HG02870 (cell line): ENCODE measurements around the gene GNG13.
"Not testable (repeated sequence)": the region's sequence is repeated elsewhere in the genome, so short reads cannot be mapped to it uniquely, and the experiment has no call there.

ENCODE experiments used
- ATAC-seq: cut with Tn5 transposase; IDR thresholded peaks from one replicate; pipeline ENCODE4 v1.9.1; 2021; ENCODE audit warnings: mild to moderate bottlenecking, moderate library complexity; ENCODE audit not compliant: unreplicated experiment

GNG13 gene

GRCh38 chr16:799948-800833, at the start of gene GNG13:
Gene GNG13, minus strand, starts transcription at chr16:800734. Its CDS starts 1,657 bp downstream, at chr16:799077.
- ATAC-seq: no peak

- ATAC-seq: no peak
Observed at GRCh38 chr16:848510-849253, 48.1 kb upstream of the GNG13 start.

- no peak for ATAC-seq
Observed at GRCh38 chr16:847681-848445, 47.3 kb upstream of the GNG13 start.

GRCh38 chr16:847151-847550, 46.6 kb upstream of the GNG13 start:
- no peak for ATAC-seq

DNA sequence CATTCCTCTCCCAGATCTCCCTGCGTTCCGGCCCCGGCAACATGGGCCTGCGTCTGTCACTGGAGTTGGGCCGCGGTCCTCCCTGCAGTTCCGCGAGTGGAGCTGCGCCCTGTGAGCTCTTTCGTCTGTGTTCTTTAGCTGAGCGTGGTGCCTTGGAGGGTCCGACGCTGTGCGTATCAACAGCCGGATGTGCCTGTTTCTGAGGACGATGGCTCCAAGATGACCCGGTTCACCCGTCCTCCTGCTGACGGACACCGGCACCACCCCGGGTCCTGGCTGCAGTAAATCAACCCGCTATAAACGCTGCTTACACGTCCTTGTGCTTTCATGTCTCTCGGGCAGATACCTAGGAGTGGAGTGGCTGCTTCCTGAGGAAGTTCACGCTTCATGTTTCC, 44.8 kb upstream of the GNG13 start:
- no peak for ATAC-seq

DNA sequence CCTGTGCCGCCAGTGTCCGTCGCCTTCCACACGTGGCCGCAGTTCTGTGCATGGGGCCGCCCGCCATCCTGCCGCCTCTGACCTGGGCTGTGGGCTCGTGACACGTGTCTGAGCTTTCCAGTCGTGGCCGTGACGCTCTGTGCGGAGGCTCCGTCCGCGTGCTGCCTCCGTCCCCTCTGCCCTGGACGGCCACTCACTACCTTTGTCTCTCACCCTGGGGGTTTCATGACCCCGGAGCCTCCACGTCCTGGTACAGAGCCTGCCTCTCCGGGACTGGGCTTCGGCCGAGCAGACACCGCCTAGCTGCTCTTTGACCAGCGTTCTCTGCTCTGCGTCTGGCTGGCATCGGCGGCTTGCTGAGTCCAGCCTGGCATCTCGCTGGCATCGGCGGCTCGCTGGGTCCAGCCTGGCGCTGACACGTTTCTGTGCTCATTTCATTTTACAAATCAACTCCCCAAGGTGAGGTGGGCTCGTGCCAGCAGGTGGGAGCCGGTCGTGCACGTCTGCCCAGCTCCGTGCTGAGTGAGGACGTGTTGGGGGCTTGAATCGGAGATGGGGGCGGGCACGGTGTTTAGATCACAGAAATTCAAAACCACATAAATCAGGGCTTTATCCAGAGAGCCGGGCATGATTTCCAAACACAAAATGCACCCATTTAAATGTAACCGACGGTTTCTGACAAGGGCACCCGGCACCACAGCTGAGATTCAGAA, 44.3 kb upstream of the GNG13 start:
- no peak for ATAC-seq

DNA sequence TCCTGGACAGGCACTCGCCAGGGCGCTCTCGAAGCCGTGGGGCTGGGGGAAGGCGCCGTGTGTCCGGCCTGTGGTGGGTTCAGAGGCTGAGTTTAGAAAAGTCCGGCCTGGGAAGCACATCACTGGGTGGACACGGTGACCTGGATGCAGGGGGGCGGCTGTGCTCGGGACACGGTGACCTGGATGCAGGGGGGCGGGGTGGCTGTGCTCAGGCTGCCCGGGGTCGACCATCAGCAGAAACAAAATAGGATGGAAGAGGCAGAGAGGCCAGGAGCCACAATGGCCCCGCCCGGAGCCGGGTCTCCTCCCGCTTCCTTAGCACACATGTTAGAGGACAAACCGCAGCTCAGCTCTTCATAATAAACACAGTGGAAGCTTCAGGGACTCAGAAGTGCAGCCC, 43.2 kb upstream of the GNG13 start:
- no peak for ATAC-seq

DNA sequence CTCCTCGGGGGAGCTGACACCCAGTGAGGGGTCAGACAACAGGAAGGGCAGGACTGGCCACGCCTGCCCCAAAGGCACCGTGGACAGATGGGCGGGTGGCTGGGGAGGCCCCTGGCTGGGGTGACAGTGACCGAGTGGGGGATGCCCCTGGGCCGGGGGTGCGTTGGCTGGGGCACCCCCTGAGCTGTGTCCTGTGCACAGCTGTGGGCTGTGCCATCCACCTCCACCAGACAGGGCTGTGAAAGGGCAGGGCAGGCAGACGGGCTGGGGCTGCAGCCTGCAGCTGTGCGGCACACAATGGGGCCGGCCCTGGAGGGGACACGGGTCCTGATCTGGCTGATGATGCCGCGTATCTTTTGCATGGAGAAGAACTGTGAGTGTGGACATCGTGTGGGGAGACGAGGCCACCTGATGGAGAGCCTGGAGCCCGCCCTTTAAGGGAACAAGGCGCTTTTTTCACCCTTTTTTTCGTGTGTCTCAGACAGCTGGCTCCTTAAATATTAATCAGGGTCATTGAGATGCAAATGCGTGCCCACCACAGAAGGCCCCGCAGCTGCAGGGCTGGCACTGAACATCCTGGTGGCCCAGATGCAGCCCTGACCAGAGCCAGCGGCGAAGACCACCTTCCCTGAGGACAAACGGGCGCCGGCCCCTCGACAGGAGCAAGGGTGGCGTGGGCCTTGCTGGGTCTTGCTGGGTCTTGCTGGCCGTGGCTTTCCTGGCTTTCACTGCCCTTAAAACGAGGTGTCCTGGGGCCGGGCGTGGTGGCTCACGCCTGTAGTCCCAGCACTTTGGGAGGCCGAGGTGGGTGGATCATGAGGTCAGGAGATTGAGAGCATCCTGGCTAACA, 42.4 kb upstream of the GNG13 start:
- no peak for ATAC-seq

DNA sequence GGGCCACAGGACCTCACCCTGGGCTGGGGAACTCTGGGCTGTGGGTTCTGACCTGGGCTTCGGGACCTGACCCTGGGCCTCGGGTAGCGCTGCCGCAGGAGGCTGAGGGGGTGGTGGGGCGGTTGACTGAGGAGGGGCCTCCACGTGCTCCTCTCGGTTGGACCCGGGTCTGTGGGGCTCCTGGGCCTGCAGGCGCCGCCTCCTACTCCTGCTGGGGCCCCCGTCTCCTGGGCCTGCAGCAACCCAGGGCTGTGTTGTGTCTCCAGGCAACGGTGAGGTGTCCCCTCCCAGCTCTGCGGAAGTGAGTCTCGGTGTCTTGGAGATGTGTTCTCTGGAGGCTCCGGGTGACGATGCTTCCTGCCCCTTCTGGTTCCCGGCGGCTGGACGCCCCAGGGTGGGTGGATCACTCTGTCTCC, 41.5 kb upstream of the GNG13 start:
- ATAC-seq: no peak

DNA sequence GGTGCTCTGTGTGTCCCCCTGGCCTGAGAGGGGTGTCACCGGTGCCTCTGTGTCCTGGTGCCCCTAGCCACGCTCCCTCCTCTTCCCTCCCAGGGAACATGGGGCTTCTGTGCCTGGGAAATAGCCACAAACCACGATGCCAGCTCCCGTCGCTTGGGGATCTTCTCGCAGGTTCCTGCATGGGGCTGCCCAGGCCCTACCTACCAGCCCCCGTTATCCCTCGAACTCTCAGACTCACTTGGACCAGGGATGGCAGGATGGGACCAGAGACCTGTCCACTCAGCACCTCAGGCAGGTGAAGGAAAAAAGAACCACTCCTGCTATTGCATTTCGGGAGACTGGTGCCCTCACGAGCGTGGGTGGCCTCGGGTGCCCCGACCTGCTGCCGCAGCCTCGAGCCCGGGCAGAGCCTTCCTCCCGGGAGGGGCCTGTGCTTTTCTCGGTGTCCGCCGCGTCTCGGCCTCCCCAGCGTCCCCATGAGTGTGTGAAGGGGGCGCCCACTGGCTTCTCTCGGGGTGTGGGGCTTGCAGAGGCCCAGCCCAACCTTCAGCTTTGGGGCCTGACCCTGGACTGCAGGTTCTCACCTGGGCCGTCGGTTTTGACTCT, 41.0 kb upstream of the GNG13 start:
- no peak for ATAC-seq

DNA sequence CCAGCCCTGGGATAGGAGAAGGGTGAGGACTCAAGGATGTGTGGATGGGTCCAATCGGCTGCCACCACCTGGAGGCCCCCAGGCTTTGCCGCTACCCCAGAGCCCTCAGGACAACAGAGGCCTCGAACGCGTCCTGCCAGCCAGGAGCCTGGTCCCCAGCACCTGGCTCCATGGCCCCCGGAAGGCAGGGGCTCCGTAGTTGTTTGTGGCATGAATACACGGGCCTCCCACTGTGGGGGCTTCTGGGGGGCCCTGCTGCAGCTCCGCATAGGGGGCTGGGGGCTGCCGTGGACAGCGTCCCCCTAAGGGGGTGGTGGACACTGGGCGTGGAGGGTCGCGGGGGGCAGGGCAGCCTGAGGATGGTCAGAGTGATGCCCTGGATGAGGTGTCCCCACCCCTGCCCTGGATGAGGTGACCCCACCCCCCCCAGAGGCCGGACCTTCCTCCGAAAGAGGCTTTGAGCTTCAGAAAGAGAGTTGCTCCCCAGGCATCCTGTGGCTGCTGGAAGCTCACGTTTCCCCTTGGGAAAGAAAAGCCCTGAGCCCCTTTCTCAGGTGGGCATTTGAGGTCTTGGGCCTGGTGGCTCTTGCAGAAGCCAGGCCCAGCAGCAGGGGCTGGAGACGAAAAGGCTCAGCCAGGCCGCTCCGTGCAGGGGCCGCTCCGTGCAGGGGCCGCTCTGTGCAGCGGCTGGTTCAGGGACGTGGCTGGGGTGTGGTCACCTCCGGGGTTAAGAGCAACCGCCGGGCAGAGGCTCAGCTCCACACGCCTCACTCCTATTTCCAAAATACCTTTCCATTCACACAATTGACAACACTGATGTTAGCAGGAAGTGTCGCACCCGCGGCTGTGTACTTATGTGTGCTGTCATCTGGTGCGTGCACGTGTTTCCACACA, 40.3 kb upstream of the GNG13 start:
- ATAC-seq: no peak

DNA sequence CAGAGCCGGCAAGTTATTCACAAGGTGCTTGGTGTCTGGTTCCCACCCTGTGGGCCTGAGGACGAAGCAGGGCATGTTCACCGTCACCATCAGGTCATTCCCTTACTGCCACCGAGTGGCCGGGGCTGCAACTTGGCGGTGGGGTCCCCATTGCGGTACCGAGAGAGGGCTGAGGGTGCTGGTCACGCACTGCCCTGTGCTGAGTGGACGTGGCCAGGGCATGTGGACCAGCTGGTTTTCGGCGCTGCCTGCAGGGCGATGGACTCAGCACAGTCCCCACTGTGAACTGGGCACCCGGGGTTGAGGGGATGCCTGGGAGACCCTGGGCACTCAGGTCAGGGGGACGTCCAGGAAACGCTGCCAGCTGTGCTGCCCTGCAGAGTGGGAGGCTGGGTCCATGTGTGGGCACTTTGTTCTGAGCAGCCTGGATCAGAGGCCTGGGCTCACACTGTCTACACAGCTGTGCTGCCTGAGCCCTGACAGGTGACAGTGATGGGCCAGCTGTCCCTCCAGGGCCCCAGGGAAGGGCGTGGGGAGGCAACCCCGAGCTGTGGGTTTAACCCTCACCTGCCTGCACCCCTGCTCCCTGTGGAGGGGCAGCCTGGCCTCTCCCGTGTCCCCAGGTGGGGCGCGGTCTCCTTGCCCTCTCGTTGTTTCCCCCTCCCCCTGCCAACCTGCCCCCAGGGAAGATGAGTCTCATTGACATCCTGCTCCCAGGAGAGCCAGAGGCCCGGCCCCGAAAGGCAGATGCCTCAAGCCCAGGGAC, 39.3 kb upstream of the GNG13 start:
- ATAC-seq: no peak

DNA sequence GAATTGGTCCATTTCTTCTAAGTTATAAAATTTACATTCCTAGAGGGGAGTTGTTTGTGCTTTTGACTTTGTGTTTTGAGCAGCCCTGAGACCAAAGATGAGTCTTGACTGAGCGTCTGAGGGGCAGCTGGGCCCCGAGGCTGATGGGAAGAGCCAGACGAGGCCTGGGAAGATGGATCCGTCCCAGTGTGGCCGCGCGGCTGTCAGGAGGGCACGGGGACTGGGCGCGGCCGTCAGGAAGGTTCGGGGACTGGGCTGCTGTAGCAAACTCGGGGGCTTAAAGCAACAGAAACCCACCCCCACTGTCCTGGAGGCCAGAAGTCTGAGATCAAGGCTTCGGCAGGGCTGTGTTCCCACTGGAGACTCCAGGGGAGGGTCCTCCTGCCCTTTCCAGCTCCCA, 38.2 kb upstream of the GNG13 start:
- no peak for ATAC-seq

DNA sequence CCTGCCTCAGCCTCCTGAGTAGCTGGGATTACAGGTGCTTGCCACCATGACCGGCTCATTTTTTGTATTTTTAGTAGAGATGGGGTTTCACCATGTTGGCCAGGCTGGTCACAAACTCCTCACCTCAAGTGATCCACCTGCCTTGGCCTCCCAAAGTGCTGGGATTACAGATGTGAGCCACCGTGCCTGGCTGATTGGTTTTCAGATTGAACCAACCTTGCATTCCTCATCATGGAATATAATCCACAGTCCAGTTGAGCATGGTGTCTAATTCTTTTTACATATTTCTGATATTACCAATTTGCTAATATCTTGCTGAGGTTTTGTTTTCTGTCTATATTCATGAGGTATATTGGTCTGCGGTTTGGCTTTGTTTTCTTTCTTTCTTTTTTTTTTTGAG, 36.3 kb upstream of the GNG13 start:
- ATAC-seq: not testable (repeated sequence)

DNA sequence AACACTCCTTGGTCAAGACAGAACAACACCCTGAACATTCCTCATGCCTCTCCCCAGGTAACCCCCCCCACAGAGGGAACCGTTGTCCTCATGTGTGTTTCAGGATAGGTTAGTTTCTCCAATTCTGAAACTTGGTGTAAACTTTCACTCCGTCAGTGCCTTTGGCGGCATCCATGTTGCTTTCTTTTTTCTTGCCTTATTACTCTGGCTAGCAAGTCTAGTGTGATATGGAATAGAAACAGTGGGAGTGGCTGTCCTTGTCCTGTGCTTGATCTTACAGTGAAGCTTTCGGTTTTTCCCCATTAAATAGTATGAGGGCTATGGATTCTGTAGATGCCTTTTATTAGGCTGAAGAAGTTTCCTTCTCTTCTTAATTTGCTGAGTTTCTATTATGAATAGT, 35.7 kb upstream of the GNG13 start:
- no peak for ATAC-seq

- ATAC-seq: no peak
Observed at GRCh38 chr16:835373-835772, 34.8 kb upstream of the GNG13 start.

GRCh38 chr16:833411-833810, 32.9 kb upstream of the GNG13 start:
- no peak for ATAC-seq
